Adipocyte (in vitro differentiated cells): Measurements from ENCODE around the gene TFPT.

Experiments
- DNase-seq: peaks from one replicate; pipeline ENCODE4 v3.0.0-alpha.2; 2015; ENCODE audit warnings: low read depth
- H3K27me3 ChIP-seq: replicated peaks from 2 replicates; pipeline ENCODE4 v1.7.0; 2013; ENCODE audit warnings: mild to moderate bottlenecking, low read length, moderate library complexity; ENCODE audit not compliant: control insufficient read depth, insufficient read depth
- H3K36me3 ChIP-seq: 2 replicates; pipeline ENCODE4 v1.7.0; 2013; ENCODE audit warnings: low read length, mild to moderate bottlenecking, moderate library complexity; ENCODE audit not compliant: control insufficient read depth, insufficient read depth, severe bottlenecking
- H3K4me1 ChIP-seq: 2 replicates; pipeline ENCODE4 v1.7.0; 2013; ENCODE audit warnings: mild to moderate bottlenecking, low read length, moderate library complexity; ENCODE audit not compliant: control insufficient read depth, insufficient read depth
- H3K4me3 ChIP-seq: 2 replicates; pipeline ENCODE4 v1.7.0; 2013; ENCODE audit warnings: mild to moderate bottlenecking, low read length, moderate library complexity
- H3K9ac ChIP-seq: 2 replicates; pipeline ENCODE4 v1.7.0; 2013; ENCODE audit warnings: mild to moderate bottlenecking, low read length, moderate library complexity
- H3K9me3 ChIP-seq: 2 replicates; pipeline ENCODE4 v1.7.0; 2013; ENCODE audit warnings: mild to moderate bottlenecking, low read length, moderate library complexity; ENCODE audit not compliant: control insufficient read depth

TFPT gene

GRCh38 chr19:54156953-54157352, 41.5 kb upstream of the TFPT start:
- Histone ChIP-seq H3K9ac (no peak overlapping the region), H3K27me3 (no peaks in the 10 kb centered on the region), H3K4me1 (peaks cover 42% of the 10 kb centered on the region), H3K4me3 (no peak overlapping the region), H3K9me3 (no peaks in the 10 kb centered on the region), H3K36me3 (peaks cover 60% of the 10 kb centered on the region)
- no peak for DNase-seq

GRCh38 chr19:54156490-54156889, 41.0 kb upstream of the TFPT start:
- H3K9me3 ChIP-seq = no peaks in the 10 kb centered on the region

GRCh38 chr19:54155694-54156093, 40.2 kb upstream of the TFPT start:
- Histone ChIP-seq H3K9ac (no peak overlapping the region), H3K36me3 (peaks cover 70% of the 10 kb centered on the region), H3K9me3 (no peaks in the 10 kb centered on the region), H3K4me1 (peaks cover 39% of the 10 kb centered on the region), H3K27me3 (no peaks in the 10 kb centered on the region), H3K4me3 (no peak overlapping the region)
- no peak for DNase-seq

More at GRCh38 chr19:54156490-54156889, 41.0 kb upstream of the TFPT start:
- Histone ChIP-seq H3K4me1 (peaks cover 42% of the 10 kb centered on the region), H3K9ac (no peak overlapping the region), H3K36me3 (peaks cover 64% of the 10 kb centered on the region), H3K27me3 (no peaks in the 10 kb centered on the region), H3K4me3 (no peak overlapping the region)
- no peak for DNase-seq

GRCh38 chr19:54154603-54155345, 39.3 kb upstream of the TFPT start:
- no peaks in the 10 kb centered on the region for H3K9me3 ChIP-seq
- no peak overlapping the region for H3K4me3 ChIP-seq
- DNase-seq = no peak
- peaks cover 75% of the 10 kb centered on the region for H3K36me3 ChIP-seq
- H3K4me1 ChIP-seq = peaks cover 33% of the 10 kb centered on the region
- no peaks in the 10 kb centered on the region for H3K27me3 ChIP-seq
- H3K9ac ChIP-seq = no peak overlapping the region

- peak overlapping the region; percentile 54 for H3K9ac ChIP-seq
- H3K27me3 ChIP-seq = no peaks in the 10 kb centered on the region
- H3K36me3 ChIP-seq = peaks cover 85% of the 10 kb centered on the region
- H3K4me1 ChIP-seq = peaks cover 31% of the 10 kb centered on the region
- H3K4me3 ChIP-seq = peak overlapping the region; percentile 38
- no peak for DNase-seq
- H3K9me3 ChIP-seq = no peaks in the 10 kb centered on the region
Measured at GRCh38 chr19:54153731-54154326, 38.4 kb upstream of the TFPT start.

GRCh38 chr19:54152878-54153524, 37.5 kb upstream of the TFPT start:
- DNase-seq = no peak
- peak overlapping the region; percentile 38 for H3K4me3 ChIP-seq
- no peaks in the 10 kb centered on the region for H3K9me3 ChIP-seq
- H3K27me3 ChIP-seq = no peaks in the 10 kb centered on the region
- peak overlapping the region; percentile 54 for H3K9ac ChIP-seq
- H3K4me1 ChIP-seq = peaks cover 23% of the 10 kb centered on the region
- H3K36me3 ChIP-seq = peaks cover 85% of the 10 kb centered on the region

- Histone ChIP-seq H3K9me3 (no peaks in the 10 kb centered on the region), H3K4me3 (no peak overlapping the region), H3K9ac (no peak overlapping the region), H3K4me1 (peaks cover 21% of the 10 kb centered on the region), H3K36me3 (peaks cover 85% of the 10 kb centered on the region), H3K27me3 (no peaks in the 10 kb centered on the region)
- DNase-seq = no peak
Measured at GRCh38 chr19:54152267-54152666, 36.8 kb upstream of the TFPT start.

- Histone ChIP-seq H3K9ac (no peak overlapping the region), H3K27me3 (no peaks in the 10 kb centered on the region), H3K36me3 (peaks cover 86% of the 10 kb centered on the region), H3K4me1 (peaks cover 21% of the 10 kb centered on the region), H3K4me3 (no peak overlapping the region), H3K9me3 (no peaks in the 10 kb centered on the region)
- no peak for DNase-seq
Measured at GRCh38 chr19:54151362-54152035, 36.0 kb upstream of the TFPT start.

- no peaks in the 10 kb centered on the region for H3K9me3 ChIP-seq
- no peaks in the 10 kb centered on the region for H3K27me3 ChIP-seq
- no peak overlapping the region for H3K4me3 ChIP-seq
- peaks cover 13% of the 10 kb centered on the region for H3K4me1 ChIP-seq
- no peak for DNase-seq
- H3K9ac ChIP-seq = no peak overlapping the region
- peaks cover 86% of the 10 kb centered on the region for H3K36me3 ChIP-seq
Measured at GRCh38 chr19:54149021-54149812, 33.8 kb upstream of the TFPT start.

- H3K9me3 ChIP-seq = no peaks in the 10 kb centered on the region
- no peak for DNase-seq
- H3K4me1 ChIP-seq = peaks cover 2% of the 10 kb centered on the region
- peaks cover 88% of the 10 kb centered on the region for H3K36me3 ChIP-seq
- H3K4me3 ChIP-seq = no peak overlapping the region
- no peak overlapping the region for H3K9ac ChIP-seq
- no peaks in the 10 kb centered on the region for H3K27me3 ChIP-seq
Measured at GRCh38 chr19:54148158-54148557, 32.7 kb upstream of the TFPT start.
